HUES64 (cell line): ENCODE measurements around the gene USHBP1.

Source experiments
- H3K27ac ChIP-seq: 2 replicates; pipeline ENCODE4 v1.7.0; 2013; ENCODE audit warnings: low read depth, low read length, inconsistent platforms
- H3K27me3 ChIP-seq: 2 replicates; pipeline ENCODE4 v1.6.1; 2013; ENCODE audit warnings: mild to moderate bottlenecking, low read length; ENCODE audit not compliant: insufficient read depth
- H3K36me3 ChIP-seq: 2 replicates; pipeline ENCODE4 v1.6.1; 2013; ENCODE audit warnings: mild to moderate bottlenecking, low read length; ENCODE audit not compliant: insufficient read depth
- H3K4me1 ChIP-seq: 2 replicates; pipeline ENCODE4 v1.6.1; 2013; ENCODE audit warnings: mild to moderate bottlenecking, low read length, moderate library complexity; ENCODE audit not compliant: insufficient read depth
- H3K4me3 ChIP-seq: 2 replicates; pipeline ENCODE4 v1.5.1; 2013; ENCODE audit warnings: mild to moderate bottlenecking, low read length, moderate library complexity
- H3K9ac ChIP-seq: 2 replicates; pipeline ENCODE4 v1.6.1; 2013; ENCODE audit warnings: mild to moderate bottlenecking, low read depth, low read length
- H3K9me3 ChIP-seq: 2 replicates; pipeline ENCODE4 v1.6.1; 2013; ENCODE audit warnings: low read depth, low read length; ENCODE audit not compliant: insufficient read depth
- WGBS: fragments of 150-250, 120-280 bp; methylation state at CpG from one replicate; pipeline ENCODE4 v1.1.7; 2013; ENCODE audit warnings: missing lambda C conversion rate; 5-methylcytosine and 5-hydroxymethylcytosine counted together

The USHBP1 gene

GRCh38 chr19:17215127-17215971 is 49.2 kb downstream of the USHBP1 start, which contains the start of gene USE1:
Gene USE1, plus strand, starts transcription at chr19:17215357. Its CDS starts 49 bp downstream, at chr19:17215406.
- Histone ChIP-seq H3K27me3 (no peaks in the 10 kb centered on the region), H3K9ac (peak within 1 kb of the TSS; percentile 97), H3K4me3 (peak within 1 kb of the TSS; percentile 86), H3K9me3 (no peaks in the 10 kb centered on the region), H3K27ac (peak within 1 kb of the TSS; percentile 97), H3K4me1 (no peaks in the 10 kb centered on the region; the same call in 1 of the 2 replicates), H3K36me3 (peaks cover 30% of the 10 kb centered on the region)
- WGBS: 3% methylated on average over 56 of the region's 56 CpGs

- Histone ChIP-seq H3K36me3 (peaks cover 33% of the 10 kb centered on the region), H3K27ac (peak overlapping the region; percentile 97), H3K4me3 (peak overlapping the region; percentile 86), H3K27me3 (no peaks in the 10 kb centered on the region), H3K9ac (peak overlapping the region; percentile 97), H3K4me1 (peaks cover 4% of the 10 kb centered on the region; the same call in 1 of the 2 replicates), H3K9me3 (no peaks in the 10 kb centered on the region)
- WGBS: 38% methylated on average over 16 of the region's 16 CpGs
Measured at GRCh38 chr19:17214508-17215126, 49.9 kb downstream of the USHBP1 start.

GRCh38 chr19:17213334-17213733 is 51.2 kb downstream of the USHBP1 start:
- peaks cover 32% of the 10 kb centered on the region for H3K36me3 ChIP-seq
- H3K27me3 ChIP-seq: no peaks in the 10 kb centered on the region
- no peaks in the 10 kb centered on the region for H3K9me3 ChIP-seq
- H3K4me1 ChIP-seq: peaks cover 4% of the 10 kb centered on the region; the same call in 1 of the 2 replicates
- WGBS: 94% methylated on average over 5 of the region's 5 CpGs
- no peak overlapping the region for H3K9ac ChIP-seq
- no peak overlapping the region for H3K27ac ChIP-seq
- H3K4me3 ChIP-seq: no peak overlapping the region

- Histone ChIP-seq H3K4me3 (no peak overlapping the region), H3K9me3 (no peaks in the 10 kb centered on the region), H3K4me1 (peaks cover 4% of the 10 kb centered on the region; the same call in 1 of the 2 replicates), H3K9ac (no peak overlapping the region), H3K27me3 (no peaks in the 10 kb centered on the region), H3K36me3 (peaks cover 20% of the 10 kb centered on the region), H3K27ac (no peak overlapping the region)
- WGBS: 95% methylated on average over 58 of the region's 58 CpGs
Measured at GRCh38 chr19:17211547-17212446, 52.7 kb downstream of the USHBP1 start.

- H3K4me3 ChIP-seq: no peak overlapping the region
- peaks cover 4% of the 10 kb centered on the region; the same call in 1 of the 2 replicates for H3K4me1 ChIP-seq
- peaks cover 23% of the 10 kb centered on the region for H3K36me3 ChIP-seq
- H3K27me3 ChIP-seq: no peaks in the 10 kb centered on the region
- H3K9ac ChIP-seq: no peak overlapping the region
- H3K27ac ChIP-seq: no peak overlapping the region
- no peaks in the 10 kb centered on the region for H3K9me3 ChIP-seq
- 96% methylated on average over 14 of the region's 14 CpGs for WGBS
Measured at GRCh38 chr19:17210296-17210695, 54.2 kb downstream of the USHBP1 start.

GRCh38 chr19:17209126-17210036 is 55.2 kb downstream of the USHBP1 start:
- Histone ChIP-seq H3K27me3 (no peaks in the 10 kb centered on the region), H3K4me1 (peaks cover 4% of the 10 kb centered on the region; the same call in 1 of the 2 replicates), H3K9me3 (no peaks in the 10 kb centered on the region), H3K27ac (0 out of 2 replicates have a peak overlapping the region, but pooled peaks have one; percentile 14), H3K9ac (no peak overlapping the region), H3K36me3 (peaks cover 25% of the 10 kb centered on the region), H3K4me3 (no peak overlapping the region)
- 49% methylated on average over 24 of the region's 28 CpGs for WGBS

GRCh38 chr19:17206736-17207581 is 57.6 kb downstream of the USHBP1 start:
- 97% methylated on average over 24 of the region's 25 CpGs for WGBS
- no peak overlapping the region for H3K4me3 ChIP-seq
- no peaks in the 10 kb centered on the region for H3K27me3 ChIP-seq
- peaks cover 36% of the 10 kb centered on the region for H3K36me3 ChIP-seq
- H3K27ac ChIP-seq: no peak overlapping the region
- H3K9ac ChIP-seq: no peak overlapping the region
- no peaks in the 10 kb centered on the region for H3K9me3 ChIP-seq
- peaks cover 4% of the 10 kb centered on the region; the same call in 1 of the 2 replicates for H3K4me1 ChIP-seq

GRCh38 chr19:17205237-17206140 is 59.1 kb downstream of the USHBP1 start:
- Histone ChIP-seq H3K27ac (no peak overlapping the region), H3K36me3 (peaks cover 44% of the 10 kb centered on the region), H3K4me3 (no peak overlapping the region), H3K4me1 (peaks cover 4% of the 10 kb centered on the region; the same call in 1 of the 2 replicates), H3K9ac (no peak overlapping the region), H3K27me3 (no peaks in the 10 kb centered on the region), H3K9me3 (no peaks in the 10 kb centered on the region)
- WGBS: 90% methylated on average over 27 of the region's 27 CpGs

- 96% methylated on average over 17 of the region's 17 CpGs for WGBS
- Histone ChIP-seq H3K4me3 (no peak overlapping the region), H3K36me3 (peaks cover 60% of the 10 kb centered on the region)
Measured at GRCh38 chr19:17202713-17203112, 61.8 kb downstream of the USHBP1 start.

More at GRCh38 chr19:17202713-17203112, 61.8 kb downstream of the USHBP1 start:
- no peaks in the 10 kb centered on the region for H3K4me1 ChIP-seq
- no peaks in the 10 kb centered on the region for H3K27me3 ChIP-seq
- no peak overlapping the region for H3K27ac ChIP-seq
- H3K9ac ChIP-seq: no peak overlapping the region
- H3K9me3 ChIP-seq: no peaks in the 10 kb centered on the region
